SK-N-SH treated with all-trans-retinoic acid at 6 μM for 48 hours (cell line): Measurements from ENCODE around the gene PPP2R5D.

ENCODE experiments used
- ATAC-seq: fragments of 200-7000 bp; cut with Tn5 transposase; 3 replicates; pipeline ENCODE4 v1.9.1; 2020; ENCODE audit warnings: mild to moderate bottlenecking, moderate library complexity
- ARNTL ChIP-seq: fragments of 450-650 bp; formaldehyde crosslinking; IDR thresholded peaks from 2 replicates; pipeline ENCODE4 v1.5.0; 2020; ENCODE audit warnings: low read depth, mild to moderate bottlenecking, moderate library complexity, borderline replicate concordance
- BACH2 ChIP-seq: fragments of 250-450 bp; sonication (Bioruptor Pico); IDR thresholded peaks from 2 replicates; pipeline ENCODE4 v1.9.0; 2021; ENCODE audit warnings: mild to moderate bottlenecking, borderline replicate concordance
- CREB5 ChIP-seq: fragments of 250-450 bp; sonication (Bioruptor Pico); IDR thresholded peaks from 2 replicates; pipeline ENCODE4 v1.5.1; 2020; ENCODE audit warnings: low read depth, mild to moderate bottlenecking, moderate library complexity
- CSRNP3 ChIP-seq: fragments of 250-450 bp; sonication (Bioruptor Pico); IDR thresholded peaks from 2 replicates; pipeline ENCODE4 v1.5.1; 2021; ENCODE audit warnings: mild to moderate bottlenecking, moderate library complexity
- ESRRG ChIP-seq: fragments of 250-450 bp; sonication (Bioruptor Pico); IDR thresholded peaks from 2 replicates; pipeline ENCODE4 v1.6.1; 2021; ENCODE audit warnings: mild to moderate bottlenecking
- ISL1 ChIP-seq: fragments of 250-450 bp; sonication (Bioruptor Pico); IDR thresholded peaks from 2 replicates; pipeline ENCODE4 v2.1.2; 2022; ENCODE audit warnings: mild to moderate bottlenecking, moderate library complexity
- OSR1 ChIP-seq: fragments of 250-450 bp; sonication (Bioruptor Pico); IDR thresholded peaks from 2 replicates; pipeline ENCODE4 v1.8.0; 2022; ENCODE audit warnings: moderate library complexity, mild to moderate bottlenecking, inconsistent platforms
- PATZ1 ChIP-seq: fragments of 250-450 bp; sonication (Bioruptor Pico); IDR thresholded peaks from 2 replicates; pipeline ENCODE4 v1.8.0; 2020; ENCODE audit warnings: mild to moderate bottlenecking, moderate library complexity, borderline replicate concordance
- PPARA ChIP-seq: fragments of 250-450 bp; sonication (Bioruptor Pico); IDR thresholded peaks from 2 replicates; pipeline ENCODE4 v1.5.0; 2020; ENCODE audit warnings: mild to moderate bottlenecking, borderline replicate concordance
- RARB ChIP-seq: fragments of 250-450 bp; sonication (Bioruptor Pico); IDR thresholded peaks from 2 replicates; pipeline ENCODE4 v1.8.0; 2021; ENCODE audit warnings: mild to moderate bottlenecking, moderate library complexity
- SNAI2 ChIP-seq: fragments of 250-450 bp; sonication (Bioruptor Pico); IDR thresholded peaks from 2 replicates; pipeline ENCODE4 v1.5.0; 2020; ENCODE audit warnings: mild to moderate bottlenecking, moderate library complexity
- TCF4 ChIP-seq: fragments of 250-450 bp; sonication (Bioruptor Pico); IDR thresholded peaks from 2 replicates; pipeline ENCODE4 v1.8.0; 2021; ENCODE audit warnings: mild to moderate bottlenecking, moderate library complexity, borderline replicate concordance
- TSHZ2 ChIP-seq: fragments of 250-450 bp; sonication (Bioruptor Pico); IDR thresholded peaks from 2 replicates; pipeline ENCODE4 v1.5.0; 2020; ENCODE audit warnings: mild to moderate bottlenecking, moderate library complexity
- ZC3H10 ChIP-seq: fragments of 250-450 bp; sonication (Bioruptor Pico); IDR thresholded peaks from 2 replicates; pipeline ENCODE4 v1.5.1; 2021; ENCODE audit warnings: mild to moderate bottlenecking, moderate library complexity
- ZFP3 ChIP-seq: fragments of 250-450 bp; sonication (Bioruptor Pico); IDR thresholded peaks from 2 replicates; pipeline ENCODE4 v1.5.0; 2020; ENCODE audit warnings: mild to moderate bottlenecking, moderate library complexity
- ZFP30 ChIP-seq: fragments of 450-650 bp; formaldehyde crosslinking; IDR thresholded peaks from 2 replicates; pipeline ENCODE4 v1.5.0; 2022; ENCODE audit warnings: mild to moderate bottlenecking, moderate library complexity
- ZNF565 ChIP-seq: fragments of 450-650 bp; formaldehyde crosslinking; conservative IDR thresholded peaks from 2 replicates; pipeline ENCODE4 v1.5.0; 2020; ENCODE audit warnings: low read depth, mild to moderate bottlenecking, moderate library complexity
- ZNF70 ChIP-seq: fragments of 450-650 bp; formaldehyde crosslinking; IDR thresholded peaks from 2 replicates; pipeline ENCODE4 v1.5.0; 2020; ENCODE audit warnings: mild to moderate bottlenecking, moderate library complexity
- ZNF8 ChIP-seq: fragments of 450-650 bp; formaldehyde crosslinking; IDR thresholded peaks from 2 replicates; pipeline ENCODE4 v1.5.0; 2020; ENCODE audit warnings: mild to moderate bottlenecking, moderate library complexity

PPP2R5D gene

GRCh38 chr6:43029120-43029519 lies 44.8 kb downstream of the PPP2R5D start (continued):
- TF ChIP-seq TSHZ2 (no peak), ESRRG (CRISPR knock-in tag) (no peak)

- TF ChIP-seq ARNTL (CRISPR knock-in tag) = no peak
- no peak for TF ChIP-seq ZC3H10 (CRISPR knock-in tag)
- TF ChIP-seq PPARA (CRISPR knock-in tag) = no peak
- TF ChIP-seq ISL1 (CRISPR knock-in tag) = no peak
- no peak for TF ChIP-seq CSRNP3
- TF ChIP-seq ZFP30 = no peak
- TF ChIP-seq OSR1 = no peak
- TF ChIP-seq ZFP3 (CRISPR knock-in tag) = no peak
- no peak for TF ChIP-seq ZNF8 (CRISPR knock-in tag)
- no peak for TF ChIP-seq ZNF70 (CRISPR knock-in tag)
- no peak for TF ChIP-seq CREB5 (CRISPR knock-in tag)
- TF ChIP-seq RARB (CRISPR knock-in tag) = no peak
- no peak for TF ChIP-seq ZNF565
- TF ChIP-seq, all 23 proteins: peak for 0
These were observed 48.0 kb downstream of the PPP2R5D start for GRCh38 chr6:43032326-43032725.

GRCh38 chr6:43033496-43034189 lies 49.3 kb downstream of the PPP2R5D start:
- TF ChIP-seq TCF4 (no peak), PATZ1 (no peak), PPARA (CRISPR knock-in tag) (no peak), ZC3H10 (CRISPR knock-in tag) (no peak), CSRNP3 (no peak), ZNF8 (CRISPR knock-in tag) (no peak), ARNTL (CRISPR knock-in tag) (no peak), ISL1 (CRISPR knock-in tag) (no peak)
- no peak for ATAC-seq

More at GRCh38 chr6:43032326-43032725, 48.0 kb downstream of the PPP2R5D start:
- no peak for ATAC-seq

- ATAC-seq = no peak
These were observed 49.8 kb downstream of the PPP2R5D start for GRCh38 chr6:43034190-43034525.

More at GRCh38 chr6:43034190-43034525, 49.8 kb downstream of the PPP2R5D start:
- no peak for TF ChIP-seq PATZ1
- TF ChIP-seq ZFP30 = no peak
- TF ChIP-seq RARB (CRISPR knock-in tag) = no peak
- TF ChIP-seq ARNTL (CRISPR knock-in tag) = no peak
- TF ChIP-seq ZNF8 (CRISPR knock-in tag) = no peak
- TF ChIP-seq SNAI2 (CRISPR knock-in tag) = no peak
- TF ChIP-seq CSRNP3 = no peak
- TF ChIP-seq BACH2 (CRISPR knock-in tag) = no peak
